ENCODE data around the gene PPP1R1C.

DNA sequence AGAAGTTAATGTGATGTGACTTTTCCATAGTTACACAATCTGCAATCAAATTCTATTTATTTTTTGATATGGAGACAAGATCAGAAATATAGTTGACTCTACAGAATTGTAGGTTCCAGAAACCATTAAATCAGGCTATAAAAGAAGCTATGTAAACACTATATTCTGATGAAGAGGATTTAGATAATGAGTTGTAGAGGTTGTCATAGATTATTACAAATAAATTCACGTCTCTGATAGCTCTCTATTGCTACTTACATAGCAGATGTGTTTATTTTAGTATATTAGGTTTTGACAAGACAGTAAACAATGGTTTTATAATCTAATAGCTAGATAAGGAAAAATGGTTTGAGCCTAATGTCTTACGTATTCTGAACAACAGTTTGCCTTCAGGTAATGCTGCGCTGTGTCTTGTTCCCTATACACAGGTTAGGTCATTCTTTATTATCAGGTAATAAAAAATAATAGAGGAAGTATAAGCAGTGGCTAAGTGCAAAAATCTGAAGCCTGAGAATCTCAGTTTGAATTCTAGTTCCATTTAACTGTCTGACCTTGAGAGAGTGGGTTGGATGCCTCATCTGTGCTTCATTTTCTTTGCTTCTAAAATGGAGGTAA lies 93.4 kb downstream of the PPP1R1C start:
- TF ChIP-seq, protein P1, sequence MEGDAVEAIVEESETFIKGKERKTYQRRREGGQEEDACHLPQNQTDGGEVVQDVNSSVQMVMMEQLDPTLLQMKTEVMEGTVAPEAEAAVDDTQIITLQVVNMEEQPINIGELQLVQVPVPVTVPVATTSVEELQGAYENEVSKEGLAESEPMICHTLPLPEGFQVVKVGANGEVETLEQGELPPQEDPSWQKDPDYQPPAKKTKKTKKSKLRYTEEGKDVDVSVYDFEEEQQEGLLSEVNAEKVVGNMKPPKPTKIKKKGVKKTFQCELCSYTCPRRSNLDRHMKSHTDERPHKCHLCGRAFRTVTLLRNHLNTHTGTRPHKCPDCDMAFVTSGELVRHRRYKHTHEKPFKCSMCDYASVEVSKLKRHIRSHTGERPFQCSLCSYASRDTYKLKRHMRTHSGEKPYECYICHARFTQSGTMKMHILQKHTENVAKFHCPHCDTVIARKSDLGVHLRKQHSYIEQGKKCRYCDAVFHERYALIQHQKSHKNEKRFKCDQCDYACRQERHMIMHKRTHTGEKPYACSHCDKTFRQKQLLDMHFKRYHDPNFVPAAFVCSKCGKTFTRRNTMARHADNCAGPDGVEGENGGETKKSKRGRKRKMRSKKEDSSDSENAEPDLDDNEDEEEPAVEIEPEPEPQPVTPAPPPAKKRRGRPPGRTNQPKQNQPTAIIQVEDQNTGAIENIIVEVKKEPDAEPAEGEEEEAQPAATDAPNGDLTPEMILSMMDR (conservative IDR thresholded peaks at IDR 0.05; ENCODE audit: low read length), result no peak
- TF ChIP-seq EZH2phosphoT487 (IDR thresholded peaks at IDR 0.05; ENCODE audit: borderline replicate concordance, low read depth, low read length), result no peak
